Measurements from ENCODE around the gene ZNF239.
"Not testable (repeated sequence)": the region's sequence is repeated elsewhere in the genome, so short reads cannot be mapped to it uniquely, and the experiment has no call there.

Gene ZNF239

DNA sequence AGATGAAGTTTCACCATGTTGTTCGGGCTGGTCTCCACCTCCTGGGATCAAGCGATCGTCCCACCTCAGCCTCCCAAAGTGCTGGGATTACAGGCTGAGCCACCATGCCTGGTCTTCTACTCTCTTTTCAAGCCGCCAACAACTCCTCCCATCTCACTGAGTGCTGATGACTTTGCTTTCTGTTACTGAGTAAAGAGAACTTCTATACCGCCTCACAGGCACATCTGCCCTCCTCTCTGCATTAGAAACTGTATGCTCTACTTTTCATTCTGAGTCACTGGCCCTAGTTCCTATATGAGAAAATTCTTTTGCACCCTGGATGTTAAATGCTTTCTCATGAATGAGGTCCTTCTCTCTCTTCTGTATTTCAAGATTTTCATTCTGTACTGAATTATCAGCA lies 2.2 kb upstream of the ZNF239 start:
- no peak for DNase-seq (ENCODE audit: low read depth)

DNA sequence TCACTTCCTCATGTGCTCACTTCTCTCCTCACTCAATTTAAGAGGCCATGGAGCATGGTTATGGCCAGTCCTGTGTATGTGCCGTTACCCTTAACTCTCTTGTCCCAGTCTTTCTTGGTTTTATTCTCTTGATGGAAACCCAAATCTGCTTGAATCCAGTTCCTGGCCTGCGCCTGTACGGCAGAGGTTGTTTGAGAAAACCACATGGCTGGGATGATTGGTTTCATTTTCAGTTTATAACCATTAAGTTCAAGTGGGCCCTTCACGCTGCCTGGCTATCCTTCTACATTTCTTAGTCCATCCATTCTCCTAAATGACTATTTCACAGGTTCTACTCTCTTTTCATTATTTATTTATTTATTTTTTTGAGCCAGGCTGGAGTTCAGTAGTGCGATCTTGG lies 1.6 kb upstream of the ZNF239 start:
- no peak for DNase-seq (ENCODE audit: low read depth)

DNA sequence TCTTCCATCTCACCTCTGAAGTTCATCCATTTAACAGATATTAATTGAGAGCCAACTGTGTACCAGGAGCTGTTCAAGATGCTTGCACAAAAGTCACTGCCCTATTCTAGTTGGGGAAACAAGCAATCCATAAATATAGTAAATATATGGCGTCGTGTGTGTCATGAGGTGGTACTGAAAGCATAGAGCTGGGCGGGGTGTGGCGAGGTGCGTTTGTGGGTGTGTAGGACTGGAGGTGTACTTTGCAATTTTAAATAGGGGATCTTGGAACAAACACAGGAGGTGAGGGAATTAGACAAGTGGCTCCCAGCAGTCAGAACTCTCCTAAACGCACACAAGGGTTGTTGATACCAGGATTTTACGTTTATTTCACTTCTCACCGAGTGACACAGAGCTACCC lies 490 bp upstream of the ZNF239 start:
- DNase-seq (ENCODE audit: low read depth) = no peak

DNA sequence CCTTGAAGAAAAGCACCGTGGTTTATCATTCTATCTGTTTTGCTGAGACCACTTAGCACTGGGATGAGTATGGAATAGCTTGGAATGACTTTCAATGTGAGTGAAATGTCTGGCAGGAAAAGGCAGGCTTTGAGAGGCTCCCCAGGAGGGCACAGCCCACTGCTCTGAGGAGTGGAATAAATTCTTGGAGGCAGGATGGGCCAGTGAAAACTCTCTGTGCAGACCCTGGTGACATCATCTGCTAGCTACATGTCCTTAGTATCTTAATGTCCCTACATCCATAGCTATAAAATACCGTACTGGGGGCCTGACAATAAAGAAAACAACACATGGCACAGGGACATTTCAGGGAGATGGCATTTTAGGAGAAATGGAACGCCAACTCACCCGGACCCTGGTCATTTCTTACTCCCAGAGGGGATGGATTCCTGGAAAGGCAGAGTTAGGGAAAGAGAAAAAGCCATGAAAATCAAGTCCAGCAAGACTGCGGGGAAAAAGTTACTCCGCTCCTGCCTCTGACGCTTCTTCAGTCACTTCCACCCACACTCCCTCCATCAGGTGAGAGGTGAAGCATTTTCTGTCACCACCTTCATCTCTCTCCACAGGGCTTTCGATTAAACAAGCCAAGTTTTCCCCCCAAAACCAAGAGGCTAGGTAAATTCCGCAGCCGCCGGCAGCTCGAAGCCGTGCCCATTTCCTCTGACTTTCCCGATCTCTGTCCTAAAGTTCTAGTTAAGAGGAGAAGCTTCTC lies 991 bp downstream of the ZNF239 start:
- no peak for DNase-seq (ENCODE audit: low read depth)

DNA sequence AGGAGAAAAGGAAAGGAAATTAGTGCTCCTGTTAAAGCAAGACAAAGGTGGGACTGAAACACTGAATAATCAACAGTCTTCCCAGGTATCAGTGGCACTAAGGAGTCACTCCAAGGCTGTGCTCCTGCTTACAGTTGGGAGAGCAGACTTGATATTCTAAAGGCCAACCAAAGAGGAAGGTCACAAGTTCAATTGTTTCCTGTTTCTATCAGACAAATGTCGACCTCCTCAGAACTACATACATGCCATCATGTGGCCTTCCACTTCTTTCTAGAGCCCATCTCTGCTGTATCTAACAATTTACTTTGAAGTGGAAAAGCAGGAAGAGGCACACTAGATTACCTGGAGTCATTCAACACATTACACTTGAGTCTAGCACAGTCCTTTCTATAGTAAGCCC lies 3.4 kb downstream of the ZNF239 start:
- no peak for DNase-seq (ENCODE audit: low read depth)

DNA sequence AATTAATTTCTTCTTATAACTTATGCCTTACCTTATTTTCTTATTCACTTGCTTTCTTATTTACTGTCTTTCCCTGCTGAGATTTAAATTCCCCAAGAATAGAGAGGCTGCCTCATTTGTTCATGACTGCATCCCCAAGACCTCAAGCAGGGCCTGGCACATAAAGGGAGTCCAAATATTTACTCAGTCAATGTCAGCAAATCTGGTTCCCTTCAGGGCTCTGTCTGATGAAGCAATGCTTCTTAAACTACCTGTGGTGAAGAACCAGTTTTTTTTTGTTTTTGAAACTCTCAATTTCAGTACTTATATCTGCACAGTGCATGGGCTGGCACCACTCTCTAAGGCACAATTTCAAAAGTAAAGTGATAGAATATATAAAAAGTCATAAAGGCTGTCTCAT lies 4.7 kb downstream of the ZNF239 start:
- DNase-seq (ENCODE audit: low read depth) = no peak

DNA sequence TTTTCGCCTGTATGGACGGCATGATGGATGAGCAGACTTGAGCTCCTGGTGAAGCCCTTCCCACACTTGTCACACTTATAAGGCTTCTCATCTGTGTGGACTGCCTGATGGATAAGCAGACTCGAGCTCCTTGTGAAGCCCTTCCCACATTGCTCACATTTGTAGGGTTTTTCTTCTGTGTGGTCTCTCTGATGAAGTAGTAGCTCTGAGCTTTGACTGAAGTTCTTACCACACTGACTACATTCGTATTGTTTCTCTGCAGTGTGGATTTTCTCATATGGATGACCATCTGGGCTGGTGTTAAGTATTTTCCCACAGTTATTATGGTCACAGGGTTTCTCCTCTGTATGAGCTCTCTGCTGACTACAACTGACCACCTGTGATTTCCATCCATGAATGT lies 17.2 kb downstream of the ZNF239 start:
- no peak for DNase-seq (ENCODE audit: low read depth)

DNA sequence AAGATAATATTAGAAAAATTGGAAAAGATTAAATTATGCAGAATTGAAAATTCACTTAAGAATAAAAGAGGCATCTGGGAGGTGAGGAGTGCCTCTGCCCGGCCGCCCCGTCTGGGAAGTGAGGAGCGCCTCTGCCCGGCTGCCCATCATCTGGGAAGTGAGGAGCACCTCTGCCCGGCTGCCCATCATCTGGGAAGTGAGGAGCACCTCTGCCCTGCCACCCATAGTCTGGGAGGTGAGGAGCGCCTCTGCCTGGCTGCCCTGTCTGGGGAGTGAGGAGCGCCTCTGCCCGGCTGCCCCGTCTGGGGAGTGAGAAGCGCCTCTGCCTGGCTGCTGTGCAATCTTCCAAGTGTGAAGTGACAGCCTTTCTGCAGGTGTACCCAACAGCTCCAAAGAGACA lies 30.7 kb downstream of the ZNF239 start:
- not testable (repeated sequence) for DNase-seq (ENCODE audit: low read depth)

DNA sequence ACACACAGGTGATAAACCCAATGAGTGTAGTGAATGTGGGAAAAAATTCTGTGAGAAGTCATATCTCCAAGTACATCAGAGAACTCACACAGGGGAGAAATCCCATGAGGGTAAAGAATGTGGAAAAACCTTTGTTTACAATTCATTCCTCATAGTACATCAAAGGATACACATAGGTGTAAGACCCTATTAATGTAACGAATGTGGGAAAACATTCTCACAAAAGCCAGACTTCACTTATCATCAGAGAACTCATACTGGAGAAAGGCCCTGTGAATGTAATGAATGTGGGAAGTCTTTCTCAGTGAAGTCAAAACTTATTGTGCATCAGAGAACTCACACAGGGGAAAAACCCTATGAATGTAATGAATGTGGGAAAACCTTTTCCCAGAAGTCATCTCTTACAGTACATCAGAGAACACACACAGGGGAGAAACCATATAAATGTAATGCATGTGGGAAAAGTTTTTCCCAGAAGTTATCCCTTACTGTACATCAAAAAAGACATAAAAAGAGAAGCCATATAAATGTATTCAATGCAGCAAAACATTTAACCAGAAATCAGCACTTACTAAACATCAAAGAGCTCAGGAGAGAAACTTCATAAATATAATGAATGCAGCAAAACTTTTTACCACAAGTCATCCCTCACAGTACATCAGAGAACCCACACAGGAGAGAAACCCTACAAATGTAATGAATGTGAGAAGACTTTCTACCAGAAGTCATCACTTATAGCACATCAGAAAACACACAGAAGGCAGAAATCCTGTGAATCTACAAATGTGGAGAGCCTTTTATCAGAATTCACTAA lies 49.8 kb downstream of the ZNF239 start:
- no peak for DNase-seq (ENCODE audit: low read depth)

Data from stimulated activated CD8-positive, alpha-beta memory T cell treated with anti-CD3 and anti-CD28 coated beads, Interleukin-4, amount 100 ng/mL, for 24 hours (primary cell).